WTC11 (cell line): ENCODE data around the gene PRKG2. TPM values are rescaled to one million over a fixed set of nuclear protein-coding genes. Genes with fewer than 3 reads are reported as not detected.

Experiments used
- ATAC-seq: fragments of 200-7000 bp; cut with Tn5 transposase; 2 replicates; pipeline ENCODE4 v1.10.0; 2021; ENCODE audit warnings: mild to moderate bottlenecking, moderate library complexity
- CTCF ChIA-PET: fragments of 300-600 bp; sonication (Branson Sonifier 250); formaldehyde crosslinking; loops from one replicate; lab custom pipeline; 2021; ENCODE audit warnings: antibody characterized with exemption; lab: Charles Lee
- POLR2A ChIA-PET: fragments of 350-600 bp; sonication (Branson Sonifier 250); formaldehyde crosslinking; loops from one replicate; lab custom pipeline; 2021; ENCODE audit warnings: antibody characterized with exemption; lab: Charles Lee
- DNase-seq: peaks from one replicate; pipeline ENCODE4 v3.0.0; 2021; ENCODE audit warnings: low spot score
- H3K27ac Mint-ChIP-seq: 2 replicates; pipeline ENCODE4 v1.8.0; 2021; ENCODE audit warnings: mixed read lengths
- H3K27me3 Mint-ChIP-seq: 2 replicates; pipeline ENCODE4 v1.8.0; 2021; ENCODE audit warnings: low read depth, mild to moderate bottlenecking, moderate library complexity, mixed read lengths
- H3K36me3 Mint-ChIP-seq: 2 replicates; pipeline ENCODE4 v1.8.0; 2021; ENCODE audit warnings: mixed read lengths
- H3K4me1 Mint-ChIP-seq: 2 replicates; pipeline ENCODE4 v1.8.0; 2022; ENCODE audit warnings: mixed read lengths
- H3K4me3 Mint-ChIP-seq: 2 replicates; pipeline ENCODE4 v1.8.0; 2021; ENCODE audit warnings: mild to moderate bottlenecking, moderate library complexity, mixed read lengths
- H3K9me3 Mint-ChIP-seq: 2 replicates; pipeline ENCODE4 v1.8.0; 2021; ENCODE audit warnings: mixed read lengths
- AR ChIP-seq: fragments of 250-450 bp; sonication (Bioruptor Pico); IDR thresholded peaks from 2 replicates; pipeline ENCODE4 v1.9.0; 2021; ENCODE audit warnings: mild to moderate bottlenecking
- ATF1 ChIP-seq: sonication (generic); formaldehyde crosslinking; IDR thresholded peaks from 2 replicates; pipeline ENCODE4 v1.8.1; 2023; ENCODE audit warnings: mild to moderate bottlenecking, moderate library complexity, missing genetic modification reagents
- E2F1 ChIP-seq: sonication (generic); formaldehyde crosslinking; IDR thresholded peaks from 2 replicates; pipeline ENCODE4 v1.8.0; 2022; ENCODE audit warnings: mild to moderate bottlenecking, missing genetic modification reagents
- EMX1 ChIP-seq: fragments of 250-450 bp; sonication (Bioruptor Pico); IDR thresholded peaks from 2 replicates; pipeline ENCODE4 v1.8.0; 2021; ENCODE audit warnings: mild to moderate bottlenecking
- FOXK1 ChIP-seq: sonication (generic); formaldehyde crosslinking; IDR thresholded peaks from 2 replicates; pipeline ENCODE4 v1.8.0; 2022; ENCODE audit warnings: mild to moderate bottlenecking, moderate library complexity, missing genetic modification reagents
- GRHL2 ChIP-seq: fragments of 250-450 bp; sonication (Bioruptor Pico); IDR thresholded peaks from 2 replicates; pipeline ENCODE4 v1.8.0; 2022; ENCODE audit warnings: mild to moderate bottlenecking, moderate library complexity; ENCODE audit not compliant: insufficient replicate concordance, severe bottlenecking
- JUN ChIP-seq: sonication (generic); formaldehyde crosslinking; IDR thresholded peaks from 2 replicates; pipeline ENCODE4 v1.8.0; 2023; ENCODE audit warnings: mild to moderate bottlenecking, missing genetic modification reagents
- MYBL2 ChIP-seq: sonication (generic); formaldehyde crosslinking; IDR thresholded peaks from 2 replicates; pipeline ENCODE4 v1.8.1; 2023; ENCODE audit warnings: mild to moderate bottlenecking, moderate library complexity, missing genetic modification reagents
- NFATC4 ChIP-seq: fragments of 250-450 bp; sonication (Bioruptor Pico); IDR thresholded peaks from 2 replicates; pipeline ENCODE4 v1.9.0; 2021; ENCODE audit warnings: mild to moderate bottlenecking
- NR3C1 ChIP-seq: sonication (generic); formaldehyde crosslinking; conservative IDR thresholded peaks from 2 replicates; pipeline ENCODE4 v1.8.1; 2023; ENCODE audit warnings: low read depth, mild to moderate bottlenecking, missing genetic modification reagents
- OVOL2 ChIP-seq: fragments of 250-450 bp; sonication (Bioruptor Pico); IDR thresholded peaks from 2 replicates; pipeline ENCODE4 v1.9.0; 2021; ENCODE audit warnings: mild to moderate bottlenecking, borderline replicate concordance
- PRDM15 ChIP-seq: sonication (generic); formaldehyde crosslinking; IDR thresholded peaks from 2 replicates; pipeline ENCODE4 v1.8.0; 2022; ENCODE audit warnings: missing genetic modification reagents
- RELA ChIP-seq: sonication (generic); formaldehyde crosslinking; IDR thresholded peaks from 2 replicates; pipeline ENCODE4 v1.8.1; 2022; ENCODE audit warnings: missing genetic modification reagents, mild to moderate bottlenecking, borderline replicate concordance
- TEAD1 ChIP-seq: sonication (generic); formaldehyde crosslinking; IDR thresholded peaks from 2 replicates; pipeline ENCODE4 v1.8.0; 2022; ENCODE audit warnings: mild to moderate bottlenecking, missing genetic modification reagents
- TP53 ChIP-seq: sonication (generic); formaldehyde crosslinking; IDR thresholded peaks from 2 replicates; pipeline ENCODE4 v1.8.1; 2023; ENCODE audit warnings: mild to moderate bottlenecking, missing genetic modification reagents
- ZNF121 ChIP-seq: sonication (generic); formaldehyde crosslinking; IDR thresholded peaks from 2 replicates; pipeline ENCODE4 v1.8.0; 2023; ENCODE audit warnings: missing genetic modification reagents
- ZNF219 ChIP-seq: sonication (generic); formaldehyde crosslinking; IDR thresholded peaks from 2 replicates; pipeline ENCODE4 v1.8.0; 2023; ENCODE audit warnings: missing genetic modification reagents, mild to moderate bottlenecking, borderline replicate concordance
- ZNF263 ChIP-seq: sonication (generic); formaldehyde crosslinking; IDR thresholded peaks from 2 replicates; pipeline ENCODE4 v1.8.1; 2022; ENCODE audit warnings: low read depth, mild to moderate bottlenecking, moderate library complexity, missing genetic modification reagents
- ZNF317 ChIP-seq: sonication (generic); formaldehyde crosslinking; IDR thresholded peaks from 2 replicates; pipeline ENCODE4 v1.8.1; 2023; ENCODE audit warnings: low read depth, mild to moderate bottlenecking, moderate library complexity, missing genetic modification reagents, borderline replicate concordance
- ZNF423 ChIP-seq: fragments of 250-450 bp; sonication (Bioruptor Pico); IDR thresholded peaks from 2 replicates; pipeline ENCODE4 v2.1.2; 2022; ENCODE audit warnings: mild to moderate bottlenecking, moderate library complexity
- total RNA-seq: library from RNA; stranded (reverse); gene quantifications from 3 replicates; pipeline ENCODE4 v1.2.3, GENCODE V29; 2021
- TF ChIP-seq, protein P1 (sequence below): sonication (generic); formaldehyde crosslinking; IDR thresholded peaks from 2 replicates; pipeline ENCODE4 v1.8.1; 2022; ENCODE audit warnings: missing genetic modification reagents, borderline replicate concordance

PRKG2 gene
- total RNA-seq, 1 experiment from 2014 or later, result 2.7 TPM

DNA sequence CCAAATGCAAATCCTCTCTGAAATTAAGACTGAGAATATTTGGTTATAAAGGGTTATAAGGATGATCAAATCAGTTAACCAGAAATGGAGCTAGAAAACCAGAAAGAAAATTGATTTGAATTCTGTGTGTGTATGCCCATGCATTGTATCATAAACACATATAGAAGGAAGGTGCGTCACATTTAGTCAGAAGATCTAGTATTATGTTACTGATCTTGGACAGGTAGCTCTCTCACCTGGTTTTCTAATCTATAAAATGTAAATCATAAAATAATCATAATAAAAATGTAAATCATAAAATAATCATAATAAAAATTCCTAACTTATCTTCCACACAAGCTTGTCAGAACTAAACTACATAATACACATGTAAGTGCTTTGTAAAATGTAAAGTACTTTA is 105.7 kb downstream of the PRKG2 start:
- CTCF ChIA-PET, result no interaction called here
- H3K4me1 Mint-ChIP-seq, result peaks cover 3% of the 10 kb centered on the region
- no peak overlapping the region for H3K4me3 Mint-ChIP-seq
- no peak overlapping the region for H3K27ac Mint-ChIP-seq
- DNase-seq (no peak), ATAC-seq (no peak)
- H3K27me3 Mint-ChIP-seq, result no peaks in the 10 kb centered on the region
- POLR2A ChIA-PET, result no interaction called here
- peaks cover 2% of the 10 kb centered on the region; the same call in 1 of the 2 replicates for H3K36me3 Mint-ChIP-seq
- H3K9me3 Mint-ChIP-seq, result peaks cover 3% of the 10 kb centered on the region; the same call in 1 of the 2 replicates
- no peak for TF ChIP-seq ZNF423 (CRISPR knock-in tag)
- TF ChIP-seq AR, result no peak
- TF ChIP-seq GRHL2 (CRISPR knock-in tag), result no peak
- no peak for TF ChIP-seq EMX1 (CRISPR knock-in tag)
- no peak for TF ChIP-seq MYBL2
- no peak for TF ChIP-seq ZNF263
- TF ChIP-seq FOXK1 (CRISPR knock-in tag), result no peak
- no peak for TF ChIP-seq TEAD1 (CRISPR knock-in tag)
- no peak for TF ChIP-seq TP53
- no peak for TF ChIP-seq OVOL2 (CRISPR knock-in tag)
- TF ChIP-seq NR3C1 (CRISPR knock-in tag), result no peak
- no peak for TF ChIP-seq ZNF121
- TF ChIP-seq JUN (CRISPR knock-in tag), result no peak
- TF ChIP-seq RELA (CRISPR knock-in tag), result no peak
- TF ChIP-seq NFATC4, result no peak
- no peak for TF ChIP-seq ATF1 (CRISPR knock-in tag)

GRCh38 chr4:81106150-81106549 is 108.9 kb downstream of the PRKG2 start:
- Mint-ChIP-seq H3K27me3 (no peaks in the 10 kb centered on the region), H3K9me3 (peaks cover 3% of the 10 kb centered on the region; the same call in 1 of the 2 replicates), H3K4me3 (no peak overlapping the region), H3K27ac (no peak overlapping the region), H3K4me1 (peaks cover 3% of the 10 kb centered on the region), H3K36me3 (peaks cover 2% of the 10 kb centered on the region; the same call in 1 of the 2 replicates)
- no peak for ATAC-seq
- TF ChIP-seq E2F1 (CRISPR knock-in tag) (no peak), NR3C1 (CRISPR knock-in tag) (no peak), ZNF219 (CRISPR knock-in tag) (no peak), PRDM15 (no peak), ZNF317 (CRISPR knock-in tag) (no peak), ZNF263 (no peak)
- TF ChIP-seq, protein P1, sequence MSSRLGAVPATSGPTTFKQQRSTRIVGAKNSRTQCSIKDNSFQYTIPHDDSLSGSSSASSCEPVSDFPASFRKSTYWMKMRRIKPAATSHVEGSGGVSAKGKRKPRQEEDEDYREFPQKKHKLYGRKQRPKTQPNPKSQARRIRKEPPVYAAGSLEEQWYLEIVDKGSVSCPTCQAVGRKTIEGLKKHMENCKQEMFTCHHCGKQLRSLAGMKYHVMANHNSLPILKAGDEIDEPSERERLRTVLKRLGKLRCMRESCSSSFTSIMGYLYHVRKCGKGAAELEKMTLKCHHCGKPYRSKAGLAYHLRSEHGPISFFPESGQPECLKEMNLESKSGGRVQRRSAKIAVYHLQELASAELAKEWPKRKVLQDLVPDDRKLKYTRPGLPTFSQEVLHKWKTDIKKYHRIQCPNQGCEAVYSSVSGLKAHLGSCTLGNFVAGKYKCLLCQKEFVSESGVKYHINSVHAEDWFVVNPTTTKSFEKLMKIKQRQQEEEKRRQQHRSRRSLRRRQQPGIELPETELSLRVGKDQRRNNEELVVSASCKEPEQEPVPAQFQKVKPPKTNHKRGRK, result no peak
- ChIA-PET CTCF (no interaction called here), POLR2A (no interaction called here)
- DNase-seq, result no peak
